ENCODE results near the gene ACP7.

GRCh38 chr19:39150235-39150634 is 66.1 kb downstream of the ACP7 start:
- TF ChIP-seq POLR2AphosphoS5 (IDR thresholded peaks at IDR 0.05; ENCODE audit: low read depth, low read length) (no peak), TAF1 (IDR thresholded peaks at IDR 0.05; ENCODE audit: borderline replicate concordance, insufficient read depth, low read length) (no peak), REST (IDR thresholded peaks at IDR 0.05; ENCODE audit: insufficient read depth in 1 of 2, low read depth in 2 of 2, low read length in 2 of 2) (no peak), SIN3A (IDR thresholded peaks at IDR 0.05; ENCODE audit: borderline replicate concordance, insufficient read depth, low read length) (no peak)

Measured in PFSK-1 (cell line).